ENCODE data around the gene GSE1. TPM values are rescaled to one million over a fixed set of nuclear protein-coding genes. Genes with fewer than 3 reads are reported as not detected.

The GSE1 gene
- total RNA-seq, 1 donor from 2014 or later, result 120 TPM

DNA sequence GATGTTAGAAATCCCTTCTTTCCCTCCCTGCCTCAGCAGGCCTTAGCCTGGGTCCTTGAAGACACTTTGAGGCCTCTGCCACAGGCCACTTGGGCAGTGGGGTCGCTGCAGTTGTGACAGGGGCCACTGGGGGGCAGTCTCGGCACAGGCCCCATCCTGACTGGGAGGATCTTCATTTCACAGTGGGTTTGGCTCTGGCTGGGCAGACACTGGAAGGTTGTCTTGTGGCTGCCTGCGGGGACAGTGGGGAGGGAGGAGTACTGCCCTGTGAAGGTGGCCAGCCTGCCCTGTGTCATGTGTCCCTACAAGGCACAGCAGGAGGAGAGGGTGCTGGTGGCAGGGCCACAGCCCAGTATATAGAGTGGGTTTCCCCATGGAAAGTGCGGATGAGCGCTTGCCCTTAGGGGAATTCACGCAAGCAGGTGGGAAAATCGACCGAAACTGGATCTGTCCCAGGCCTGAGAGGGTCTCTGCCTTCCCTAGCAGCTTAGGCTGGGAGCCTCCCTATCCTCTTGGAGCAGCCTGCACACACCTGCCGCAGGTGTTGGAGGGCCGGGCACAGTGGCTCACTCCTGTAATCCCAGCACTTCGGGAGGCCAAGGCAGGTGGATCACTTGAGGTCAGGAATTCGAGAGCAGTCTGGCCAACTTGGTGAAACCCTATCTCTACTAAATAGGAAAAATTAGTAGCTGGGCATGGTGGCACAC is 46.8 kb downstream of the GSE1 start:
- TF ChIP-seq, protein P1, sequence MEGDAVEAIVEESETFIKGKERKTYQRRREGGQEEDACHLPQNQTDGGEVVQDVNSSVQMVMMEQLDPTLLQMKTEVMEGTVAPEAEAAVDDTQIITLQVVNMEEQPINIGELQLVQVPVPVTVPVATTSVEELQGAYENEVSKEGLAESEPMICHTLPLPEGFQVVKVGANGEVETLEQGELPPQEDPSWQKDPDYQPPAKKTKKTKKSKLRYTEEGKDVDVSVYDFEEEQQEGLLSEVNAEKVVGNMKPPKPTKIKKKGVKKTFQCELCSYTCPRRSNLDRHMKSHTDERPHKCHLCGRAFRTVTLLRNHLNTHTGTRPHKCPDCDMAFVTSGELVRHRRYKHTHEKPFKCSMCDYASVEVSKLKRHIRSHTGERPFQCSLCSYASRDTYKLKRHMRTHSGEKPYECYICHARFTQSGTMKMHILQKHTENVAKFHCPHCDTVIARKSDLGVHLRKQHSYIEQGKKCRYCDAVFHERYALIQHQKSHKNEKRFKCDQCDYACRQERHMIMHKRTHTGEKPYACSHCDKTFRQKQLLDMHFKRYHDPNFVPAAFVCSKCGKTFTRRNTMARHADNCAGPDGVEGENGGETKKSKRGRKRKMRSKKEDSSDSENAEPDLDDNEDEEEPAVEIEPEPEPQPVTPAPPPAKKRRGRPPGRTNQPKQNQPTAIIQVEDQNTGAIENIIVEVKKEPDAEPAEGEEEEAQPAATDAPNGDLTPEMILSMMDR (IDR thresholded peaks at IDR 0.05), result peak; percentile 36 to 71 (median 68)
- Histone ChIP-seq H3K36me3 (peaks cover 73 to 88% of the 10 kb centered on the region in 2 donors), H3K4me3 (no peak overlapping the region), H3K9me3 (no peaks in the 10 kb centered on the region), H3K27me3 (no peaks in the 10 kb centered on the region), H3K4me1 (no peaks in the 10 kb centered on the region), H3K27ac (no peak overlapping the region)
- intact Hi-C loops (cut with DNase I), result no loop called here
- DNase-seq (ENCODE audit: low spot score in 2 of 2), result no peak

- Histone ChIP-seq H3K36me3 (peaks cover 81 to 88% of the 10 kb centered on the region in 2 donors), H3K9me3 (no peaks in the 10 kb centered on the region), H3K27ac (no peak overlapping the region), H3K4me3 (no peak overlapping the region), H3K4me1 (no peaks in the 10 kb centered on the region), H3K27me3 (no peaks in the 10 kb centered on the region)
- intact Hi-C loops (cut with DNase I), result no loop called here
- TF ChIP-seq, protein P1 (IDR thresholded peaks at IDR 0.05), result no peak
- no peak for DNase-seq (ENCODE audit: low spot score in 2 of 2)
Observed at GRCh38 chr16:85660843-85661739, 48.0 kb downstream of the GSE1 start.

DNA sequence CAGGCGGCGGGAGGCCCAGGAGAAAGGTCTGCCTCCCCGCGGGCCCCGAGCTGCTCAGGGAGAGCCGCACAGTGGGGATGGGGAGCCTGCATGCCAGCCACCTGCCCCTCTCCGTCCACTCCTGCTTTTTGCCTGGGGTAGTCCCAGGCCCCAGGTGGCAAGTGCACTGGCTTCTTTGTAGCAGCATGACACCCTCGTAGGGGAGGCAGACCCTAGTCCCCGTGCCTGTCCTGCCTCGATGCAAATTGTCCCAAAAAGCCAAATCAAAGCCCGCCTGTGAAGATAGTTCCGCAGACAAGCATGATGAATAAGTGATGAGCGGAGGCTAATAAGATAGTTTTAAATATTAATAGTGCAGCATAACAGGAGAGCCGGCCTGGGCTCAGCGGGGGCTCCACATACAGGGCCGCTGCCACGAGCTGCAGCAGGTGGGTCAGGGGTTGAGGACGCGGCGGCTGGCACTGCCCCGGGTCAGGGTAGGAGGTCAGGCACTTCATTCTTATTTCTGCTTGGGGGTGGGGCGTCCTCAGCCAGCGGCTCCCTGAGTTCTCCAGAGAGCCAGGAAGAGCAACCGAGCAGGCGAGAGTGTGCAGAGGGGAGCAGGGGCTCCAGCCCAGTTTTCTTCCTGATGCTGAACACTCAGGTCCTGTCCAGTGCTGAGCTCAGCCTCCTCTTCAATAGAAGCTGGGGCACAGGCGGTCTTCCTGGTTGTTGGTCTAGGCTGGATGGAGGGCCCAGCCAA is 48.8 kb downstream of the GSE1 start:
- H3K36me3 ChIP-seq, result peaks cover 80 to 88% of the 10 kb centered on the region in 2 donors
- intact Hi-C loops (cut with DNase I), result no loop called here
- H3K27ac ChIP-seq, result no peak overlapping the region
- no peak overlapping the region for H3K4me3 ChIP-seq
- TF ChIP-seq, protein P1 (IDR thresholded peaks at IDR 0.05), result no peak
- H3K4me1 ChIP-seq, result no peaks in the 10 kb centered on the region
- no peaks in the 10 kb centered on the region for H3K9me3 ChIP-seq
- no peak for DNase-seq (ENCODE audit: low spot score in 2 of 2)
- H3K27me3 ChIP-seq, result no peaks in the 10 kb centered on the region

DNA sequence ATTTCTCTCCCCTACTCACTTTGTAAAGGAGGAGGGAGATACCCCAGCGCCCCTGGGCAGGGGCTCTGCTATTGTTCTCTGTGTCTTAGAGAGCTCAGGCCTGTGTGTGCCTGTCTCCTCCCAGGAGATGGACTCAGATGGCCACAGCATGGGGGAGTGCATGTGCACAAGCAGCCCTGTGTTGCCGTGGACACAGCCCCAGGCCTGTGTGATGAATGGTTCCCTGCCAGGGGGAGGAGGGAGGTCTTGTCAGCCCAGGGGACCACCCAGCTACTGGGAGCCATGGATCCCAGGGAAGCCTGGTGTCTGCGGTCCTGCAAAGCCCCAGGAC is 49.3 kb downstream of the GSE1 start:
- TF ChIP-seq, protein P1 (IDR thresholded peaks at IDR 0.05), result no peak
- no peaks in the 10 kb centered on the region for H3K27me3 ChIP-seq
- no peaks in the 10 kb centered on the region for H3K4me1 ChIP-seq
- intact Hi-C loops (cut with DNase I), result no loop called here
- H3K27ac ChIP-seq, result no peak overlapping the region
- H3K4me3 ChIP-seq, result no peak overlapping the region
- H3K9me3 ChIP-seq, result no peaks in the 10 kb centered on the region
- H3K36me3 ChIP-seq, result peaks cover 81 to 87% of the 10 kb centered on the region in 2 donors
- DNase-seq (ENCODE audit: low spot score in 2 of 2), result no peak

DNA sequence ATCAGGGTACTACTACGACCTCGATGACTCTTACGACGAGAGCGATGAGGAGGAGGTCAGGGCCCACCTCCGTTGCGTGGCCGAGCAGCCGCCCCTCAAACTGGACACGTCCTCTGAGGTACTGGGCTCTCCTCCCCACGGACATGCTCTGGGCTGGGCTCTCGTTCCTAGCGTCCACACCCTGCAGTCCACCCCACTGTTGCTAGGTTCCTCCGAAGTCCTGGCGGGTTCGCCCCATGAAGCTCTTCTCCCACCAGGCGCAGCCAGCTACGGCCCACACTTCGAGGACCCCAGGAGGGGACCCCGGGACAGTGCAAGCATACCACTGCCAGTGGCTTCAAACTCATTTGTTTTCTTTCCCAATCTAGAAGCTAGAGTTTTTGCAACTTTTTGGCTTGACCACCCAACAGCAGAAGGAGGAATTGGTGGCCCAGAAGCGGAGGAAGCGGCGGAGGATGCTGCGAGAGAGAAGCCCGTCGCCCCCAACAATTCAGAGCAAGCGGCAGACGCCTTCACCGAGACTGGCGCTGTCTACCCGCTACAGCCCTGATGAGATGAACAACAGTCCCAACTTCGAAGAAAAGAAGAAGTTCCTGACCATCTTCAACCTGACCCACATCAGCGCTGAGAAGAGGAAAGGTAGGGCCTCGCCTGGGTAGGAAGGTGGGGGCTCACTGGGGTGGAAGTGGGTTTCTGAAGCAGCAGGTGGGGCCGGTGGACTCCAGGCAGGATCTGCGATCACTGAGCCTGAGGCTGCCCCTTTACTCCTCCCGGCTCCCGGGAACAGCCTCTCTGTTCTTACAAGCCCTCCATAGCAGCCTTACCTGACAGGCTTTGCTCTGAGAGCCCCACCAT is 50.1 kb downstream of the GSE1 start:
- H3K4me3 ChIP-seq, result no peak overlapping the region
- intact Hi-C loops (cut with DNase I), result no loop called here
- peaks cover 81 to 87% of the 10 kb centered on the region in 2 donors for H3K36me3 ChIP-seq
- H3K4me1 ChIP-seq, result no peaks in the 10 kb centered on the region
- TF ChIP-seq, protein P1 (IDR thresholded peaks at IDR 0.05), result no peak
- no peaks in the 10 kb centered on the region for H3K9me3 ChIP-seq
- DNase-seq (ENCODE audit: low spot score in 2 of 2), result no peak
- no peaks in the 10 kb centered on the region for H3K27me3 ChIP-seq
- no peak overlapping the region for H3K27ac ChIP-seq

Data from ascending aorta (tissue), 2 donors.